CD4-positive, alpha-beta T cell treated with Interleukin-10 for 1 hour (primary cell): ENCODE data around the gene PHLDA3.

ENCODE experiments used
- DNase-seq: peaks from one replicate; pipeline ENCODE4 v3.0.0-alpha.2; 2020

The PHLDA3 gene

DNA sequence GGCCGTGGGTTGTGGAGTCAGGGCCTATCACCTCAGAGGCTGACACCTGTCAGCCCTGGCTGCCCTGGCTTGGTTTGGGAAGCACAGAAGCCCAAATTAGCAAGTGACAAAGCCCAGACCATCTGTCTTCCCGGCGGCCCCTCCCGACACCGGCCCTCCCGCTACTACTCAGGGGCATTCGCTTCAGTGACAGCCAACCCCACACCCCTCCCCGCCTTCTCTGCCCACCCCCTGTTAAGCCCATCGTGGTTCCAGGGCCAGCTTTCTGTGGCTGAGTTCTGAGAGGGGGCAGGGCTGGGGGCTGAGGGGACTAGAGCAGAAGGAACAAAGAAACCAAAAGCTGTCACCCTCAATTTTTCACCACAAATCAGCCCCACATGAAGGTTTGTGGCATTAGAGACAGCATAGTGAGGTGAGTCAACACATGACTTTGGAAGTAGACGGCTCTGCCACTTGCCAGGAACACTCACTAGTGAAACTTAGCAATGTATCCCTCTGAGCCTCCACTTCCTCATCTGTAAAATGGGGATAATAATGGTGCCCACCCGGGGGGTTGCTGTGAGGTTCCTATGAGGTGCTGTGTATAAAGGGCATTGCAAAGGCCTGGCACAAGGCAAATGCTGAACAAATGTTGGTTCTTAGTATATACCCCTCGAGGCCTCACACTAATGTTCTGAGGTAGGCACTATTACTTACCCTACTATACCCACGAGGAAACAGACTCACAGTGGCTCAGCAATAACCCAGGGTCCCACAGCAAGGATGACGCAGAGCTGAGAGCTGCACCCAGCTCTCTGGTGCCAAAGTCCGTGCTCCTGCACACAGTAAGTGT is 42.3 kb downstream of the PHLDA3 start:
- DNase-seq = no peak

DNA sequence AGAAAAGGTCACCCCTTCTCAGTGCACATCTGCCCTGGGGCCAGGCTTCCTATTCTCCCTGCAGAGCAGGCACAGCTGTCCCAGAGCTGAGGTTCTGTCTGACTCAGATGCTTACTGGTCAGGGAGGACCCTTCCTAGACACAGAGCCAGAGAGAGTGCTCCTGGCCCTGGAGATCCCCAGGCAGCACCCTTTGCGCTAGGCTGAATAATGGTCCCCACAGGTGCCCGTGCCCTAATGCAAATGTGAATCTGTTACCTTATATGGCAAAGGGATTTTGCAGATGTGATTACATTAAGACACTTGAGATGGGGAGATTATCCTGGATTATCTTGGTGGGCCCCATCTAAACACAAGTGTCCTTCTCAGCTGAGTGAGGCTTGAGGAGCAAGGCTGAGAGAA is 44.8 kb downstream of the PHLDA3 start:
- DNase-seq = no peak

- DNase-seq = no peak
These were observed 45.3 kb downstream of the PHLDA3 start for GRCh38 chr1:201423655-201424054.

DNA sequence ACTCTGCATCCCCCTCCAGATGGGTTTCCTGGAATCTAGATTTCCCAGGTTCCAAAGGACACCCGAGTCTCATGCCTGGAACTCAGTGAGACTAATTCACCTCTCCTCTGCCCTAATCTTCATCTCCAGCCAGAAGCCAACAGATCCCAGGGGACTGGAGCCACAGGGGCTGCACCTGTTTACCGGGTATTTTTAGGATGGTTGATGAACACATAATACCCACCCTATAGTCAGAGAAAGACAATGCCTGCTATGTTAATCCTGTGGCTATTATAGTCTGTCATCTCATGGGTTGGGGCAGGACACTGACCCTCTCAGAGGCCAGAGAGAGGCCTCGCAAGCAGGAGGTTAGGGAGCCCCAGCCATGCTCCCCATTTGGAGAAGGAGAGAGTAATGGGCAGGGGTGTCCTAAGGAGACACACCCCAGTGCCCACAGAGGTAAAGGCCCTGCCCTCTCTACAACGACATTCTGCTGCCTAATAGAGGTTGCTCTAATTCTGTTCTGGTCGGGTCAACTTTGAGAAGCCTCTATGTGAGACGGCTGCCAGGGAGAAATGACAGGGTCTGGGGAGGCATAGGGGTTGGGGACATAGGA is 46.5 kb downstream of the PHLDA3 start:
- DNase-seq = no peak

DNA sequence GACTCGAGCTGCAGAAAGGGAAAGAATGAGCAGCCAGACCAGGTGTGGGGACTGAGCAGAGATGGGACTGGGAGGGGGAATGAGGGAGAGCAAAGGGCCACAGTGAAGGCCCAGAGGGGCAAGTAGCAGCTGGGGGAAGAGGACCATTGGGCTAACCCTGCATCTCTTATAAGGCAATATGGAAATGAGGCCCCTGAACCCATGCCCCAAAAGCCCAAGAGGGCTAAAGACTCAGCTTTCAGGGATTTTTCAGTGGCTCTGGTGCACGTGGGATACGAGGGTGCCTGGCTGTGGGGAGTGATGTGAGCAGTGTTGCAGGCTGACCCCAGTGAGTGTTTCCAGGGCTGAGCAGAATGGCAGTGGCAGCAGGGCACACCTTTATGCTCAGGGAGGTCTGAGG is 47.0 kb downstream of the PHLDA3 start:
- DNase-seq = no peak

DNA sequence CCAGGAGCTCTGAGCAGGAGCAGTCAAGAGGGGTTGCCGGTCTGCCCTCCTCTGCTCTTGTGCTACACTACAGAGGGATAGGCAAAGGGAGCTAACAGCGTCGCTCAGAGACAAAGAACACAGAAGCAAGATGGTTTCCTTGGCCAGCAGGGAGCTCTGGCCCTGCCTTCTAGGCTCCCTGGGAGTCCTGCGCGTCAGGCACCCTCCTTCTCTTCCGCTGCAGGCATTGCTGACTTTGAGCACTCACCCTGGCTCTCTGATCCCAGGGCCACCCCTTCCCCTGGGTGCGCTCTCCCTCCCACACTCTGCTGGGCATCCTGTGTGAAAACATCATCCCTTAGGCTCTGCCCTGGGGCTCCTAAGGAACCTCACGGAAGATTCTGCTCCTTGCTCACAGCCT is 47.9 kb downstream of the PHLDA3 start:
- no peak for DNase-seq

DNA sequence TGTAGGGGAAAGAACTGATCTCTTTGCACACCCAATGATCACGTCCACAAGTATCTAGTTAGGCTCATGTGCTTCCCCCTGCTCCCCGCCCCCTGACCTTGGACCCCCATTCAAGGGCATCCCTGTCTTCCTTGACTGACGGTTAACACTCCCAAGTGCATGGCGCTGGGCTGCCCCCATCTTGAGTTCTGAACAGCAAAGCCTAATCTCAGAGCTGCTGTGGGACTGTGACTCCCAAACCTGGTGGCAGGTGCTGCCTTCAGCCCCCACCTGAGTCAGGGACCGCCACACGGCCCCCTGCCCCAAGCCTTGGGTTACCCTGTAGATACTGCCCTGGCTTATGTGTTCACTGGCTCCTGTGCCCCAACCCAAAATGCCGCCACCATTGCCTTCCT is 48.4 kb downstream of the PHLDA3 start:
- DNase-seq = no peak

- no peak for DNase-seq
These were observed 49.0 kb downstream of the PHLDA3 start for GRCh38 chr1:201419746-201420607.

GRCh38 chr1:201419256-201419655 is 49.7 kb downstream of the PHLDA3 start:
- DNase-seq = no peak

GRCh38 chr1:201418461-201418860 is 50.5 kb downstream of the PHLDA3 start:
- no peak for DNase-seq
